Activated CD8-positive, alpha-beta memory T cell treated with anti-CD3 and anti-CD28 coated beads, Interleukin-2, amount 50 U/mL, for 1 hour (primary cell): ENCODE measurements around the gene LRRC71.

Source experiments
- DNase-seq: peaks from one replicate; pipeline ENCODE4 v3.0.0-alpha.2; 2020; ENCODE audit errors: extremely low read depth

Gene LRRC71

DNA sequence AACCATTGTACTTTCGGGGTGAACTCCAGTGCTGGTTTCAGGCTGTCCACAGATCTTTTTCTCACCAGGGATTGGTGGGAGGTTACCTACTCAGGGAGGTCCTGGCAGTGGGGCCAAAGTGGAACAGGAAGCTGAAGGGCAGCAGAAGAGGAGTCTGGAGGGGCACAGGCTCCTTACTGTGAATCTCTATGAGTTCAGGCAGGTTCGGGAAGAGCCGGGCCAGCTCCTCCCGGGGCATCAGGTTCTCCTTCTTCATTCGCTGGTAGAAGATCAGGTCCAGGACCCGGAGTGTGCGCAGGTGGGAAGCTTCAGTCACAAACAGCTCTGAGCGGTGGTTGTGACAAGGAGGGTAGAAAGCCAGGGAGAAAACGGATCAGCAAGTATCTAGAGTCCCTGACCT is 26.7 kb downstream of the LRRC71 start:
- DNase-seq: no peak

DNA sequence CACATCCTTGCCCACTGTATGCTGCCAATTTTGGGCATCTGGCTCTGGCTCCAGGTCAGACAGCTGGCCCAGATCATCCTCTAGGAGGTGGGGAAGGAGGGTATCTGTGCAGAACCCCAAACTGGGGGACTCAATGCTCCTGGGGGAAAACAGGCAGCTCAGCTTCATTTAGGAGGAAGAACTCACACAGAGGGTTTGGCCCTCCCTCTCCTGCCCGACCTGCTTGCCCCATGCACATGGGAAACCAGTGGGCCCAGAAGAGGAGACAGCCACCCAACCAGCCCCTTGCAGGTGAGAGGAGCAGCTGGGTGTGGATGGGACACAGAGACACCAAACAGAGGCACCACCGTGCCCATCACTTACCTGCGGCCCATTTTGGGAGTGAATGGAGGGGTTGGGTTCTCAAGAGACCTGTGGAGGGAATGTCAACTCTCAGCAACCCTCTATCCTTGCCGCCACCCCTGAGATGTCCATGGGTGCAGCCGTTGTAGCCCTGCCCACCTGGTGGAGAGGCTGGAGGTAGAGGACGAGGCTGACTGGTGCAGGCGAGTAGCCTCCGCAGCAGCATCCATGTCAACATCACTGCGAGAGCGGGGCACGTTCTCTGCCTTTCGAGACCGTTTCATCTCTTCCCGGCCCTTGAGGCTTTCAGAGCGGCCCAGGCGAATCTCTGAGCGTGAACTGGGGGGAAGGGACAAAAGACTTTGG is 27.5 kb downstream of the LRRC71 start:
- DNase-seq: no peak

DNA sequence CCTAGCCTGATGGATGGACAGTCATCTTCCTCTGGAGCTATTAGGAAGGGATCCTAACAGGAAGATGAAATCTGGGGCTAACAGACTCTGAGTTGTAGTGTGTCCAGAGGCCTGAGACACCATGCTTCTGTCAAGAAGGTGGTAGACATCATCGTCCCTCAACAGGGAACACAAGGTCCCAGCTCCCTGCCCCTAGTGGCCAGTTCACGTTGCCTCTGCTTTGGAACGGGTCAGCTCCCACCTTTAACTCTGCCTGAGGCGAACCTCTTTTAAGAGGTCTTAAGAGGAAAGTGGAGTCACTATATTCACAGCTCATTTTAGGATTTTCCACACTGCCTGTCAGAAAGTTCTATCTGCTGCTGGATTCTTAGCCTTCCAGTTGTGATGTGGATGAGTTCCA is 28.3 kb downstream of the LRRC71 start:
- no peak for DNase-seq

DNA sequence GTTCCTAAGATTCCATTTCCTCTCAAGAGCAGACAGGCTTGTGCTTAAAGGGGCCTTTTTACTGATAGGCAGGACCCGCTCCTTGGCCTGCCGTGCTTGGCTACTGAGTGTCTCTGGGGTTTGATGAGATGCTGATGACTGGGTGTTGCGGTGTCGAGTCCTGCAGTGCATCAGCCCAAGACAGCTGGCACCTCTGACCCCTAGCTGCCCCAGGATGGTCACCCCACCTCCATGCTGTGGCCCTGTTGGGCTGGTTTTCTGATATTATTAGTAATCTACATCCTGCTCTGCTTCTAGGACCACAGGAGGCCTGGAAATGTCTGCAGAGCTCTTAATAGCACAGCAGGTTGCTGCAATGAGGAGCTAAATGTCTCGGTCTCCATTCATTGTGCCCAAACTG is 28.7 kb downstream of the LRRC71 start:
- no peak for DNase-seq

DNA sequence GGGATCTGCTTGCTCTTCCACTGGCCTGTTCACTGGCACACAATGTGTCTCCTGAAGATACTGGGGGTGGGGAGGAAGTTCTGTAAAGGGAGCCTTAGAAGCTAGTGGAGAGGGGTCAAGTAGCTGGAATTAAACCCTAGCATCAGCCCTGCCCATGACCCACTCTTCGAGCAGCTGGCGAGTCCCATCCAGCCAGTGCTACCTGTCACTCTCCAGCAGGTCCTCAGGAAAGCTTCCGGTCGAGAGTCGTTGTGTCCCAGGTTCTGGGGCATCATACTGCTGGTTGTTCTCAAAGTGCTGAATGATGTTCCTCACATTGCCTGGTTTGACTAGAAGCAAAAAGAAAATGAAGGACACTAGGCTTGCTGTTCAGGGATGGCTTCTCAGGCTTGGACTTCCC is 30.9 kb downstream of the LRRC71 start:
- DNase-seq: no peak

DNA sequence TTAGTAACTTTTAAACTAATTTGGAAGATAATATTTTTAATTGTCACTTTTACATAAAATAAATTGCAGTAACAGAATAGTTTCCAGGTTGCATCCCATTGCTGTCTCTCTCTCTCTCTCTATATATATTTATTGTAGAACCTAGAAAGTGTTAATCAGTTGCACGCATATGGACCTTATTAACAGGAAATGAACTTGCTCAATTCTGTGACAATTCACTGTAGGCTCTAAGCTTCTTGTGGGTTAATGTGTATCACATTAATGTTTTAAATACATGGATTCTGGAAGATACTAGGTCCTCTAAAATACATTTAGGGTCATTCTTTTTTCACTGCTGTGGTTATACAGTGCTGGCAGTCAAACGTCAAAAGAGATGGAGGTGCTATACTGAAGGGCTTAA is 33.1 kb downstream of the LRRC71 start:
- DNase-seq: no peak

DNA sequence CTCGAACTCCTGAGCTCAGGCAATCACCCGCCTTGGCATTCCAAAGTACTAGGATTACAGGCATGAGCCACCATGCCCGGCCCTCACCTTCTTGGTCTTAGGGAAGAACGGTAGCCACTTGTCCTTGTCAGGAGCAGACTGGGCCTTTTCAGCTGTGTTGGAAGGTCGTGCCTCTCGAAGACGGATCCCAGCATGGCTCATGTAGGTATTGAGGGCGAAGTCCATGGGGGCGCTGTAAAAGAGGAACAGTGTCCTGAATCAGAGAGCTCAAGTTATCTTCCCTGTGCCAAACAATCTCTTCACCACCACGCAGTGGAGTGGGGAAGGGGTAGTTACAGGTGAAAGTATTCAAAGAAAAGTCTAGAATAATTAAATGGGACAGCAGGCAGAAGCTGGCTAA is 35.9 kb downstream of the LRRC71 start:
- DNase-seq: no peak

DNA sequence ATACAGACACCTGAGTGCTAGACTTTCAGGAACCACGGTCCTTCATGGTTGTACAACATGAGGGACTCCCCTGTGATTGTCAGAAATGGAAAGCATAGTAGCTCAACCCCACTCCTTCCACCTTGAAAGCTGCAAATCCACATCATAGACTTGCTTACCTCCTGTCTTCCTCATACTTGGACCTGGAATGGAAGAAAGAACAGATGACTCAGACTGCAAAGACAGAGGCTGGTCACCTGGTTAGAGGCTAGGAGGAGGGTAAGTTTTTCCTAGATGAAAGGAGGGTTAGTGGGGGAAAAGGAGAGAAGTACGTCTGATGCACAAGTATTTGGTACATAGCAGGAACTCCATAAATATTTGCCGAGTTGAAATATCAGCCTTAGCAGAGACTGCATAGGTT is 37.2 kb downstream of the LRRC71 start:
- no peak for DNase-seq

DNA sequence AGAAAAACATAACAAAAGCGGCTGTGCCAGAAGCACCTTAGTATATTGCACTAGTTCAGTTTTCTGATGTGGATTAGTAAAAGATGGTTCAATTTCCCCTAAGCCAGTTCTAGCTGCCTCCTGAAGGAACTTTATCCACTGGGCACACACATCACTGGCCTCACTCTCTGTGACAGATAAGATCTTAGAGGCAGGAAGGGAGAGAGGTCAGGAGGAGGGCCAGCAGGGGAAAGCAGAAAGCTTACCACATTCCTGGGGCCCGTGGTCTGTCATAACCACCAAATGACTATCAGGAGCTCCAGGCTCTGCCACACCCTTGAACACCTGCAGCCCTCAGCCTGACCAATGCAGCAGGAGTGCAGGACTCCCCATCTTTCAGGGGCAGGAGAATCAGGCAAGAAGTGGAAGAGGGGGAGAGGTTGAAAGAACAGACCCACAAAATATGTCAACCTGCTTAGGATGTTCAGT is 37.8 kb downstream of the LRRC71 start:
- DNase-seq: no peak

DNA sequence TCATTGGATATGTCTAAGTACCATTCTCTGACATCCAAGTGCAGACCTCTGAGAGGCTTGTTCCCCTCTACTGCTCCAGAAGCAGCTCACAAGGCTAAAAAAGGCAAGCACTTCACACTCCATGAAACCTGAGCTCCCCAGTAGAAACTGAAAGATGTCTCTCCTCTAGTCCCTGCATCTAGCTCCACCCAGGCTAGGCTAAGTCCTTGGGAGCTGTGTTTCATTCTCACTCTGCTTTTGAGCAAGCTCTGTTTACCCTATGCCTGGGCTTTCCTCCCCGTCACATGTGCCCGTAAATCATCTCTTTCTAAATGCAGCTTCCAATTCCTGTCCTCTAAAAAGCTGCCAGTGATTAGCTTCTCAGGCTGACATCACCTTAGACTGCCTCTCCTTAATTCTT is 39.0 kb downstream of the LRRC71 start:
- no peak for DNase-seq

DNA sequence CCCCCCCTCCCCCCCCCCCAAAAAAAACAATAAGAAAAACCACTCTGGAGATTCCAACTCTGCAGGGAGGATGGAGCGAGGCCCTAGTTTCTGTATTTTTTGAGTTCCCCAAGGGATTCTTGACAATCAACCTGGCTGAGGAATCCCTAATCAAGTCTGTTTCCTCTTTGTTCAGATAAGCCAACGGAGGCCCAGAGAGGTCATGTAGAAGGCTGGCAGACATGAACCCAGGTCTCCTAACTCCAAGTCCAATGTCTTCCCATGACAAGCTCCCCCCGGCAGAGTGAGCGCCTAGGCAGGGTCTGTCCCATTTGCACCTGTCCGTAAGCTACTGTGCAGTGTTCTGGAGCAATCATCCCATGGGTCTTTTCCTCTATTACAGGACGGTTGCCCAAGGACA is 39.5 kb downstream of the LRRC71 start:
- no peak for DNase-seq

DNA sequence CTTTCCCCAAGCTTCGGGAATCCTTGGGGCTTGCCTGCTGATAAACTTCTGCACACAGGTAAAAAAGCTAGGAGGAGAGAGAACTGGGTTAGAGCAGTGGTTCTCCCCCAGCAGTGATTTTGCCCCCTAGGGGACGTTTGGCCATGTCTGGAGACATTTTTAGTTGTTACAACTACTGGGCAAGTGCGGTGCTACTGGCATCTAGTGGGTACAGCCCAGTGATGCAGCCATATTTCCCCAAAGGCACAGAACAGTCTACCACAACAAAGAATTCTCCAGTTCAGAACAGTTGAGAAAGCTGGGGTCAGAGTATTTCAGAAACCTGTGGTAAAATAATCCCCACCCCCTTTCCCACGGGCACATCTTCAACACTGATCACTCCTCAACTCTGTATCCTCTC is 41.3 kb downstream of the LRRC71 start:
- no peak for DNase-seq

DNA sequence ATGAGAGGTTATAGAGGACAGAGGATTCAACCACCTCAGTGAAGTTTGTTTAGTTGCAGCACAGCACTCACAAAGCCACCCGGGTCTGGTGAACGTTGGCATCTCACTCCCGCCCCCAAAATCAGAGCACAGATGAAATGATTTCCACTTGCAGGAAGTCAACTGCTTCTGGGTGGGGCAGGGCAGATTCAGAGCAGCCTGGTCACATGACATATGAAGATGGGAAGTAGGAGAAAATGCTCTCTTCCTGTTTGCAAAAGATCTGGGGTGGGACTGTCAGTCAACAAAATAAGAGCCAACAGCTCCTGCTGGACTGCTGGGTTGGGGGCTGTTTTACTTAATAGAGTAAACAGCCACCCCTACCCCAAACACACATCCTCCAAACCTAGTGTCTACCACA is 43.2 kb downstream of the LRRC71 start:
- no peak for DNase-seq

DNA sequence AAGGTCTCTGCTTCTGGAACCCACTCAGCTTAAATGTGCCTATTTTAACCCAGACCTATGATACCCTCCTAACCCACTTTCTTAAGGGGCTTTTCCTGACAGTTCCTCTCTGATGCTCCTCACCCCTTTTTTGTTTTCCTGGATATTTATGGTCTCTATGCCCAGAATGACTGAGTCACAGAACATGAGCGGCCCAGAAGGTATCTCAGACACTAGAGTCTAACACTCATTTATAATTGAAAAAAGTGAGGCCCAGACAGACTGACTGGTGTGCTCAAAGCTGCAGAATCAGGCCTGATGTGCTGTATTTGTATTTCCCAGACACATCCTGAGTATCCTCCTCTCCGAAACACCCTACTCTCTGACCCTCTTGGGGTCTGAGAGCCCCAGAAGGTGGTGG is 44.0 kb downstream of the LRRC71 start:
- no peak for DNase-seq

DNA sequence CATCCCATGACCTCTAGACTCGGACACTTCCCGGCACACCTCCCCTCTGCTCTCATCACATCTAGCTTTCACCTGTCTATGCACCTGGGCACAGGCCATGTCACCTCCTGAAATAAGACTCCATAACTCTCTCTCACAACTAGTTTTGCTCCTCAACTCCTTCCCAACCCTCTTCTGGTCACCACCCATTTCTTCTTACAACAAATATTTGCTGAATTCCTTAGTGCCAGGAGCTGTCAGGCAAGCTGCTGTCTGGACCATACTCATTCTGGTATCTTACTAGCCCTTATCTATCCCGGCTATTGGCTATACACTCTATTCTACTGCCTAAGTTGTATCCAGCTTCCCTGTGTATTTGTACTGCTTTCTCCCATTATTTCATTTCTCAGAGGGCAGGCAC is 49.1 kb downstream of the LRRC71 start:
- DNase-seq: no peak

DNA sequence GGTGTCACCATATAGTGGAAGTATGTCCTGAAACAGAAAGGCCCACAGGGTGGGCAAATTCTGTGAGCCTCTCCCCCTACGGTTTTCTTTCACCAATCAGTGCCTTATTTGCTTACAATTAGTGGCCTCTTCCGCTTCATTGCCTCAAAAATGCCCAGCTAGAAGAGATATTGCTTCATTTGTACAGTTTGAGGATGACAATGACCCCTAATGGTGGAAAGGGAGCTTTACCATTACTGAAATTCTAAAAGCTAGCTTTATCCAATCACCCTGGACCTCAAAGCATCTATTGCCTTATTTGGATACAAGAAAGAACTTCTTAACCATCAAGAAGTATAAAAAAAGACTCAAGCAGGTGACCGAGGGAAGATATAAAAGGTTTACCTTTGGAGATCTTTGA is 49.6 kb downstream of the LRRC71 start:
- DNase-seq: no peak

DNA sequence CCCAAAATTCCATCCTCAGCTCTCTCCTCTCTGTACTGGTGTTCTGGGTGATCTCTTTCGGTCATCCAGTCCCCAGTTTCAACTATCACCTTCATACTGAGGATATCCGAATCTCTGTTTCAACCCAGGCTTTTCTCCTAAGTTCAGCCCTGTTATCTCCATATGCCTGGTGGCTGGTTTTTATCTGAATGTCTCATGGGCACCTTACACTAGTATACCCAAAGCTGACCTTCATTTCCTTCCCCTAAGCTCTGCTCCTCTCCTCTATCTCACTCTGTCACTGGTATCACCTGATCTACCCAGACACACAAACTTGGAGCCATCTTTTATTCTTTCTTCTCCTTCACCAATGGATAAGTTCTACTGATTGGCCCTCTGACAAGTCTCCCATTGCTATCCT is 53.0 kb downstream of the LRRC71 start:
- no peak for DNase-seq

DNA sequence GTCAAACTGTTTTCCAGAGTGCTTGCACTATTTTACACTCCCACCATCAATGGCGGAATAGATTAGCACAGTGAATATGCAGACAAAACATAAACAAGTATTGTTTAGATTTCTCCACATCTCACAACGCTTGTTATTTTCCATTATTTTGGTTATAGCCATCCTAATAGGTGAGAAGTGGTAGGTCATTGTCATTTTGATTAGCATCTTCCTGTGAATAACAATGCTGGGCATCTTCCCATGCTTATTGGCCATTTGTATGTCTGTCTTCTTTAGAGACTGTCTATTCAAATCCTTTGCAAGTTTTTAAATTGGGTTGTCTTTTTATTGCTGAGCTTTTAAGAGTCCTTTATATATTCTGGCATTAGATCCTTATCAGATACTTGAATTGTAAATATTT is 54.7 kb downstream of the LRRC71 start:
- no peak for DNase-seq

DNA sequence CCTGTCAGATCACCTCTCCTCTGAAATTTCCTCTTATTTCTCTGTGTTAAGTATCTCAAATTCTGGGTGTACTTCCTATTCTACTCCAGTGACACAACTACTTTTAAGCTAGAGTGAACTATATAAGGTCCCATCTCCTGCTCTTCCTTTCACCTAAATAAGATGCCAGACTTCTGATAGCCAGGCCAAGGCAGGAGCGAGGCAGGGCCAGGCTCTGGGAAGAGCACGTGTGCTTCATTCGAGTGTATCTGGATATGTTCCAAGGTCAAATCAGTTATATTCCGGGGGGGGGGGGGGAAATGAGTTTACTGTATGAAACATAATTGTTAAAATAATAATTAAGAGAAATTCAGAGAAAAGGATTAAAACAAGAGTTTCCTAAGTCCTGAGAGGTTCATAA is 60.1 kb downstream of the LRRC71 start:
- DNase-seq: no peak
